ENCODE data around the gene HOXC5. TPM values are rescaled to one million over a fixed set of nuclear protein-coding genes. Genes with fewer than 3 reads are reported as not detected.

HOXC5 gene
- total RNA-seq, 1 experiment from 2014 or later = 1.1 TPM

DNA sequence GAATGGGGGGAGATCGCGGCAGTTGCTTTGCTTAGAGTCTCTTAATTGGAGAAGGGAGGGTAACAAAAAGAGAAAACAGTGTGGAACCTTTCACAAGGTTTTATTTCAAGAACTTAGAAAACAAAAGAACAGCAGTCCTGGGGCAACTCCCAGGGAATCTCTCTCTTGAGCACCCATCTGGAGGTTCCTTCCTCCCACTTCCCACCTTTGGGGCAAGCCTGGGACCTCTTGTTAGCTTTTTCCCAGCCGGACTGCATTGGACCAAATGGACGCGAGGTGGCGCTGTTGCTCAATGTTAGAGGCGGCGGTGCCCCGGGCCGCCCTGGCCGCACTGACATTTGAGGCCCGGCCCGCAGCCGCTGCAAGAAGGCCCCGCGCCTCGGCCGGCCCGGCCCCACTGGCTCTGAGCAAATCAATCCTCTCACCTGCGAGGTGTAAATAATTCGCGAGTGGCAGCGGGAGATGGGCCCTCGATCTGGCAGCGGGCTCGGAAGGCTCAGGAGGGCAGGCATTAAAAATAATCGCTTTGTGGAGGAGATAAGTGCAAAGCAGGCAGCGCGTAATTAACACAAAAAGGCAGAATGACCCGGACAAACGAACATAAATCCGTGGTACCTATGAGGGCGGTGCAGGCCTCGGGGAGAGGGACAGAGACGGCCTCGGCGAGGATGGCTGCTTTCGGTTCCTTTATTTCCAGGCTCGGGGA is 26.8 kb upstream of the HOXC5 start:
- Histone ChIP-seq H4K20me1 (ENCODE audit: insufficient read depth) (no peaks in the 10 kb centered on the region), H3K4me1 (ENCODE audit: control insufficient read depth in 1 of 2, insufficient read depth in 2 of 2, low read length in 2 of 2) (peaks cover 3 to 13% of the 10 kb centered on the region in 2 experiments), H3K27me3 (ENCODE audit: insufficient read depth, low read length) (no peaks in the 10 kb centered on the region), H3K4me2 (ENCODE audit: low read length) (peak overlapping the region; percentile 62), H2AFZ (ENCODE audit: low read depth, low read length, poor library complexity, severe bottlenecking) (no peak overlapping the region), H3K9ac (ENCODE audit: low read length) (peak overlapping the region; percentile 38; the same call in 1 of the 2 replicates), H3K9me3 (ENCODE audit: control insufficient read depth in 1 of 2, insufficient read depth in 1 of 2, low read depth in 1 of 2, low read length in 2 of 2) (no peaks in the 10 kb centered on the region), H3K4me3 (replicated peaks in 1 of 2; ENCODE audit: low read depth in 1 of 2, low read length in 2 of 2) (no peak overlapping the region), H3K79me2 (ENCODE audit: insufficient read depth, low read length) (peaks cover 7% of the 10 kb centered on the region; the same call in 1 of the 2 replicates), H3K9me2 (ENCODE audit: insufficient read depth) (no peaks in the 10 kb centered on the region), H3K36me3 (ENCODE audit: control insufficient read depth in 1 of 2, insufficient read depth in 2 of 2, low read length in 2 of 2) (peaks cover 0 to 6% of the 10 kb centered on the region in 2 experiments; a peak in 1 of 4 replicates), H3K27ac (ENCODE audit: low read depth, low read length) (no peak overlapping the region)
- ATAC-seq (peak; percentile 94), DNase-seq (ENCODE audit: low read depth, low spot score) (no peak)
- CTCF ChIA-PET = interaction anchor here (0.6 to 3.5 kb wide), 20 partner anchors 10 to 363 kb away, joined by 3 to 68 read pairs (median 4); partner anchors contain the start of genes CBX5, HNRNPA1, HOXC10 and HOXC5
- POLR2A ChIA-PET = interaction anchor here (0.7 kb wide), 1 partner anchor 11 kb away, joined by 4 read pairs; no protein-coding TSS in a partner anchor
- TF ChIP-seq CBX3 (IDR thresholded peaks at IDR 0.05; ENCODE audit: low read depth) = no peak
- TF ChIP-seq RAD21 (IDR thresholded peaks at IDR 0.05; ENCODE audit: low read depth) = peak; percentile 98
- TF ChIP-seq, protein P1, sequence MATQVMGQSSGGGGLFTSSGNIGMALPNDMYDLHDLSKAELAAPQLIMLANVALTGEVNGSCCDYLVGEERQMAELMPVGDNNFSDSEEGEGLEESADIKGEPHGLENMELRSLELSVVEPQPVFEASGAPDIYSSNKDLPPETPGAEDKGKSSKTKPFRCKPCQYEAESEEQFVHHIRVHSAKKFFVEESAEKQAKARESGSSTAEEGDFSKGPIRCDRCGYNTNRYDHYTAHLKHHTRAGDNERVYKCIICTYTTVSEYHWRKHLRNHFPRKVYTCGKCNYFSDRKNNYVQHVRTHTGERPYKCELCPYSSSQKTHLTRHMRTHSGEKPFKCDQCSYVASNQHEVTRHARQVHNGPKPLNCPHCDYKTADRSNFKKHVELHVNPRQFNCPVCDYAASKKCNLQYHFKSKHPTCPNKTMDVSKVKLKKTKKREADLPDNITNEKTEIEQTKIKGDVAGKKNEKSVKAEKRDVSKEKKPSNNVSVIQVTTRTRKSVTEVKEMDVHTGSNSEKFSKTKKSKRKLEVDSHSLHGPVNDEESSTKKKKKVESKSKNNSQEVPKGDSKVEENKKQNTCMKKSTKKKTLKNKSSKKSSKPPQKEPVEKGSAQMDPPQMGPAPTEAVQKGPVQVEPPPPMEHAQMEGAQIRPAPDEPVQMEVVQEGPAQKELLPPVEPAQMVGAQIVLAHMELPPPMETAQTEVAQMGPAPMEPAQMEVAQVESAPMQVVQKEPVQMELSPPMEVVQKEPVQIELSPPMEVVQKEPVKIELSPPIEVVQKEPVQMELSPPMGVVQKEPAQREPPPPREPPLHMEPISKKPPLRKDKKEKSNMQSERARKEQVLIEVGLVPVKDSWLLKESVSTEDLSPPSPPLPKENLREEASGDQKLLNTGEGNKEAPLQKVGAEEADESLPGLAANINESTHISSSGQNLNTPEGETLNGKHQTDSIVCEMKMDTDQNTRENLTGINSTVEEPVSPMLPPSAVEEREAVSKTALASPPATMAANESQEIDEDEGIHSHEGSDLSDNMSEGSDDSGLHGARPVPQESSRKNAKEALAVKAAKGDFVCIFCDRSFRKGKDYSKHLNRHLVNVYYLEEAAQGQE (IDR thresholded peaks at IDR 0.05; ENCODE audit: low read depth) = no peak
- no peak for TF ChIP-seq ZNF274 (IDR thresholded peaks at IDR 0.05; ENCODE audit: low read depth, low read length)
- TF ChIP-seq TCF7L2 (IDR thresholded peaks at IDR 0.05; ENCODE audit: borderline replicate concordance, extremely low read depth, insufficient read depth, insufficient read length) = no peak
- TF ChIP-seq SP1 (IDR thresholded peaks at IDR 0.05; ENCODE audit: low read depth) = no peak
- TF ChIP-seq FOSL1 (IDR thresholded peaks at IDR 0.05; ENCODE audit: low read depth) = no peak
- TF ChIP-seq CTCF (IDR thresholded peaks at IDR 0.05 in 2 of 3, conservative IDR thresholded peaks at IDR 0.05 in 1 of 3; ENCODE audit: borderline replicate concordance in 1 of 3, insufficient read depth in 1 of 3, low read depth in 2 of 3, low read length in 2 of 3) = peak; percentile 80 to 97 (median 93)
- RAD21 ChIA-PET (ENCODE audit: low non-redundant PET in 1 of 2, low total read pairs in 2 of 2, uncharacterized antibody in 2 of 2, unreplicated experiment in 2 of 2) = interaction anchor here (0.8 to 2.3 kb wide), 7 partner anchors 10 to 202 kb away, joined by 3 to 18 read pairs (median 6); partner anchors contain the start of gene HOXC5 (in 1 of the 2)
- no TSS peak for BruUV-seq (replicated peaks)
- intact Hi-C loops (cut with micrococcal nuclease) = loop anchor here (1.0 kb wide), 3 partner anchors 185 to 202 kb away; no protein-coding TSS in a partner anchor

Data from HCT116 (cell line).